Motor neuron (in vitro differentiated cells): ENCODE data around the gene ZFP36L2. TPM values are rescaled to one million over a fixed set of nuclear protein-coding genes. Genes with fewer than 3 reads are reported as not detected.

Source experiments
- ATAC-seq, 8 experiments: fragments of 200-7000 bp; cut with Tn5 transposase; replicated peaks in 6 of 8; 2 replicates each; pipeline ENCODE4 v1.8.0; 2021; ENCODE audit warnings: mild to moderate bottlenecking in 8 of 8, moderate library complexity in 8 of 8
- H3K27ac ChIP-seq, 2 donors: fragments of 250-450 bp; sonication (Bioruptor Pico); 2 replicates each; pipeline ENCODE4 v1.9.0; 2021; ENCODE audit warnings: antibody characterized with exemption in 2 of 2, mild to moderate bottlenecking in 2 of 2, moderate library complexity in 1 of 2
- H3K4me1 ChIP-seq, 2 donors: fragments of 250-450 bp; sonication (Bioruptor Pico); replicated peaks in 1 of 2; 2 replicates each; pipeline ENCODE4 v1.6.1; 2021; ENCODE audit warnings: antibody characterized with exemption in 2 of 2, mild to moderate bottlenecking in 2 of 2, moderate library complexity in 1 of 2
- H3K4me3 ChIP-seq, 5 donors: fragments of 250-450 bp; sonication (Bioruptor Pico); 2 replicates each; pipeline ENCODE4 v1.9.0; 2021; ENCODE audit warnings: antibody characterized with exemption in 5 of 5, mild to moderate bottlenecking in 5 of 5, moderate library complexity in 4 of 5
- WGBS, 10 experiments: fragments of 450-650 bp; shearing (Covaris generic); methylation state at CpG; one replicate each; pipeline ENCODE4 v1.0.0; 2022; 5-methylcytosine and 5-hydroxymethylcytosine counted together
- in situ Hi-C, 9 experiments: fragments of 400-800 bp; cut with MboI; loops; one replicate each; pipeline ENCODE4 v1.15.0; 2021; ENCODE audit warnings: low sequenced_read_pairs in 9 of 9, low pct_unique_long_range_greater_than_20kb in 2 of 9; ENCODE audit not compliant: unreplicated experiment in 9 of 9
- total RNA-seq, 8 experiments: library from RNA; unstranded; fragments of 300-600 nt; gene quantifications; 2 replicates each; pipeline versions ENCODE4 v1.2.3 to v1.2.4, GENCODE V29; 2022

Gene ZFP36L2
- total RNA-seq, 8 experiments from 2014 or later, result 2.9 to 27.3 (median 8.6) TPM

DNA sequence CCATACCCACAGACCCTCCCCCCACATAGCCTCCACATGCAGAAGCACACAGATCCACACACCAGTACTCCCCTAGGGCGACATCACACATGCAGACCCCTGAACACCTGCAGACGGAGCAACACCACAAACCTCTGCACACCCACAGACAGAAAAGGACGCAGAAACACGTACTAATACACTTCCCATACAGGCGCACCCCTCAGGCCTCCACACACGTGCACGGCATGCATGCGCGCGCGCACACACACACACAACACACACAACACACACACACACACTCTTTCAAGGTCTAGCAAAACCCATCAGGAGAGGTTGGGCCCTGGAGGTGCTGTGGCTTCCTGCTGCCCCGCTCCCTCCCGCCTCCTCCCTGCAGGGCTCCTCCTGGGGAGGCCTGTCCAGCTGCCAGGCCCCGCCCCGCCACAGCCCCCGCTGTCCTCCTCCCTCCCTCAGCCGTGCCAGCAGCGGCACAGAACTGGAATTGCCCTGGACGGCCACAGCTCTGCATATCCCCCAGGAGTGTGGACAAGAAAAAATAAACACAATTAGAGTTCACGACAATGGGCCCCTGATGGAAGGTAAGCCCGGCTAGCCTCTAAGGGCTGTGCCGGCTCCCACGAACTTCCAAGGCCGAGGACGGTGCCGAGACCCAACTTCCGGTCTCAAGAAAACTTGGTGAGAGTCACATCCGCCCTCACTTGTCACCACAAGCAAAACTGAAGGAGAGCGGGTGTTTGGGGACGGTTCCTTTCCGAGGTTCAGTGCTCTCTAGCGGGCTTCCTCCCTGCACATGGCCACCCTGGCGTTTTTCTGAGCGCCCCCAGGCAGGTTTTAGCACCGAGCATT lies 6.8 kb downstream of the ZFP36L2 start:
- H3K27ac ChIP-seq, result peak overlapping the region; percentile 36 to 82
- peak overlapping the region in 3 of 5 donors; percentile 14 to 77 (median 60) for H3K4me3 ChIP-seq
- WGBS, 10 experiments, result 0 to 47% (median 0%) methylated on average over 2 to 7 of the region's 35 CpGs; no CpG with 5 or more reads in 3 of the 10 experiments
- peaks cover 40 to 44% of the 10 kb centered on the region in 2 donors for H3K4me1 ChIP-seq
- in situ Hi-C loops, result loop anchor here in 3 of 9 experiments (10.0 to 25.0 kb wide), 3 partner anchors 245 to 375 kb away; no protein-coding TSS in a partner anchor
- ATAC-seq, result peak; percentile 39 to 58 (median 47)

DNA sequence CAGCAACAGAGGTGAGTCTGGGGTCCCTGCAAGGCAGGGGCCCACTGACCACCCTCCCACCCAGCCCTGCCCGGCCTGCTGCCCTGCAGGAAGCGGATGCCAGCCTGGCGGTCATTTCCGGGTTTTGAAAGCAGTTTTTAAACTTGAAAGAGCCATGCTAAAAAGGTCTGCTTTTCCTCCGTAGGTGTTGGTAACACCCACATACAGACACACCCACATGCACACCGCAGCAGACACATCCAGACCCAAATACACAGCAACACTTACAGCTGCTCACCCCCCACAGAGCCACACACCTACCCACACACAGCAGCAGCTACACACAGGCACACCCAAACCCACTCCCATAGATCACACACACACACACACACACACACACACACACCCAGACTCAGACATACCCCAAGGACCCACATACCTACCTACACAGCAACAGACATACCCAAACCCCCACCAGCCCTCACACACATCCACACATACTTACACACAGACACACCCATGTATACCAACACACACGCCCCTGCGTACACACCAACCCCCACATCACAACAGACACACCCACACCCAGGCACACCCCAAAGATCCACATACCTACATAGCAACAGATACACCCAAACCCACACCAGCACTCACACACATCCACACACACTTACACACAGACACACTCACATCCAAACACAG lies 7.6 kb downstream of the ZFP36L2 start:
- Histone ChIP-seq H3K4me1 (peaks cover 40 to 44% of the 10 kb centered on the region in 2 donors), H3K27ac (peak overlapping the region in 1 of 2 donors; percentile 82), H3K4me3 (peak overlapping the region in 1 of 5 donors; percentile 77)
- ATAC-seq, result peak in 3 of 8 experiments; percentile 0 to 10 (median 6)
- 10 to 74% (median 27%) methylated on average over 1 to 3 of the region's 8 CpGs; no CpG with 5 or more reads in 6 of the 10 experiments for WGBS, 10 experiments
- in situ Hi-C loops, result loop anchor here in 1 of 9 experiments (25.0 kb wide), 1 partner anchor 257 kb away; no protein-coding TSS in a partner anchor

DNA sequence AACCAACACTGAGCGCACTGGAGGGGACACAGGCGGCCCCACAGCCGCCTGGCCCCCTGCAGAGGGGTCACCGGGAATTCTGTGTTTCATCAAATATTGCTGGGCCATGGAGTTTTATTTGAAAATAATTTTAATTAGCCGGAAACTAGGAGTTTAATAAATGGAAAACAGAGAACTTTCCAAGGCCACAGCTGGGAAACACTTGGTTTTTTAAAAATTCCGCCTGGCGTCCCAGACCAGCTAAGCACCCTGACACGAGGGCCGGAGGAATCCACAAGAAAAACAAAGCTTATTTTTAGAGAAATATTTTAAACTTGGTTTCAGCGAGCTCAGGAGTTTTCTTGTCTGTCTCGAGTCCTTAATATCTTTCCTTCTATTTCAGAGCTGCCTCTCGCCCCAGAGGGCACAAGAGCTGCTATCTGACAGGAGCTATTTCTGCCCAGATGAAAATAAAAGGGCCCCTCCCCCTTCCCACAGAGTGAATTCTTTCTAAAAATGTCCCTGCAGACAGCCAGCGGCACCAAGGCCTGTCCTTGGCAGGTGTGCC lies 8.2 kb downstream of the ZFP36L2 start:
- 0 to 54% (median 33%) methylated on average over 1 to 9 of the region's 13 CpGs for WGBS, 10 experiments
- Histone ChIP-seq H3K4me3 (no peak overlapping the region), H3K4me1 (peaks cover 40 to 44% of the 10 kb centered on the region in 2 donors), H3K27ac (peak overlapping the region in 1 of 2 donors; percentile 69)
- ATAC-seq, result no peak
- in situ Hi-C loops, result loop anchor here in 1 of 9 experiments (25.0 kb wide), 1 partner anchor 256 kb away; no protein-coding TSS in a partner anchor

DNA sequence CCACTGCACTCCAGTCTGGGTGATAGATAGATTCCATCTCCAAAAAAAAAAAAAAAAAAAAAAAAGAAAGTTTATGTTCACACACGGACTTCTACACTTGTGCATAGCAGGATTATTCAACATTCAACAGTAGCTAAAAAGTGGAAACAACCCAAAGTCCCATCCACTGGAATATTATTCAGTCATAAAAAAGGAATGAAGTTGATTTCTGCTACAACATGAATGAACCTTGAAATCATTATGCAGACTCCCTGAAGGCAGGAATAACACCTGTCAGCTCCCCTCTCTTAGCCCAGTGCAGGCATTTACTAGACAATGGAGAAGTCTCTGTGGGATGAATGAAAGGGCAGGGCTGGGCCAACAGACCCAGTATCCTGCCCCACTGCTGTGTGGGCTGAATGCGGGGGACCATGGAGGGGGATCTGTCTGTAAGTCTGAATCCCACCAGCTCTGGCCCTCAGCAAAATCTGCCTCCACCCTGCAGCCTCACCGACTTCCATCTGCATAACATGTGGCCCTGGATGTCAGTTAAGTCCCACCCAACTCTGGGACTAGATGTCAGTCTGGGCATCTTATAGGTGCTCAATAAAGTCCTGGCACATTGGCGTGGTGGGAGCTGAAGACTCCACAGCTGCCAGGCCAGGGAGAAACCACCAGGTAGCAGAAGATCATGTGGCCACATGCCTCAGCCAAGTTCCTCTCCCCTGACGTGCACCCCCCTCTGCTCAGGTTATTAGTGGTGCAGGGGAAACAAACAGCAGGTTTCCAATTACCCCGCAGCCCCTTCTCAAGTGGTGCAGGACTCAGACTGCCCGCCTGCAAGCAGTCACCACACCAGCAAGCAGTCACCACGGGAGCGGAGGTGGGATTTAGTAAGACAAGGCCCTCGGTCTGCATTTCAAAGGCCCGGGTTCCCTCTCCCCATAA lies 8.9 kb downstream of the ZFP36L2 start:
- in situ Hi-C loops, result loop anchor here in 1 of 9 experiments (25.0 kb wide), 1 partner anchor 255 kb away; no protein-coding TSS in a partner anchor
- ATAC-seq, result no peak
- peaks cover 40 to 44% of the 10 kb centered on the region in 2 donors for H3K4me1 ChIP-seq
- H3K27ac ChIP-seq, result peak overlapping the region in 1 of 2 donors; percentile 69
- no peak overlapping the region for H3K4me3 ChIP-seq
- 29 to 100% (median 63%) methylated on average over 1 to 9 of the region's 11 CpGs; no CpG with 5 or more reads in 2 of the 10 experiments for WGBS, 10 experiments

DNA sequence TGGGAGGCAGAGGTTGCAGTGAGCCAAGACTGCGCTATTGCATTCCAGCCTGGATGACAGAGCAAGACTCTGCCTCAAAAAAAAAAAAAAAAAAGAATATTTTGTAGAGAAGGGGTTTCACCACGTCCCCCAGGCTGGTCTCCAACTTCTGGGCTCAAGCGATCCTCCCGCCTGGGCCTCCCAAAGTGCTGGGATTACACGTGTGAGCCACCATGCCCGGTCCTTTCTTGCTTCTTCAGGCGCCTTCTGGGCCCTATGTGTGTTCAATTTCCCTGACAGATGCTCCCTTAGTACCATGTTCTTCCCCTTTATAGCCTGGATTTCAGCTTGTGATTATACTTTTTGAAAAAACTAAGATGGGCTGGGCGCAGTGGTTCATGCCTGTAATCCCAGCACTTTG lies 9.8 kb downstream of the ZFP36L2 start:
- 77 to 100% (median 100%) methylated on average over 1 to 4 of the region's 8 CpGs; no CpG with 5 or more reads in 1 of the 10 experiments for WGBS, 10 experiments
- no peak overlapping the region for H3K27ac ChIP-seq

DNA sequence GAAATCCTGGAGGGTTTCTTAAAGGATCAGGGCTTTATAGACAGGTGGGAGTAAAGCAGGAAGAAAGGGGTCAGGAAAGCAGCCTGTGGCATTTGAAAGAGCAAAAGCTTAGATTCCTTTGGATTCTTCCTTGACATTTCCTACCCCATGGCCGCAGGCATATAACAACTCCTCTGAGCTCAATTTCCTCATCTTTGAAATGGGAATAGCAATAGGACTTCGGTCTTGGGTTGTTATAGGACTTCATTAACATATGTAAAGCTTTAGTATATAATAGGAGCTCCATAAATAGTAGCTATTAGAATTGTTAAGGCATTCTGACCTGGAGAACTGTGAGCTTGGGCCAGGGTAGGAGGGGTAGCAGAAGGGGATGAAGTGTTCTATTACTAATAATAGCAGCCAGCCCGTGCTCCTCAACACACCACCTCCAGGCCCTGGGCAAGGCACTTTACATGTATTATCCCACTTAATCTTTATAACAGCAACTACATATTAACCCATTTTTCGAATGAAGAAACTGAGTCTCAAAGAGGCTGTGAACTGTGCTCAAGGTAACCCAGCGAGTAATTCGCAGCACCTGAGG lies 10.6 kb downstream of the ZFP36L2 start:
- in situ Hi-C loops, result loop anchor here in 1 of 9 experiments (25.0 kb wide), 1 partner anchor 253 kb away; no protein-coding TSS in a partner anchor
- 14 to 100% (median 60%) methylated on average over 1 to 6 of the region's 6 CpGs; no CpG with 5 or more reads in 2 of the 10 experiments for WGBS, 10 experiments
- H3K4me1 ChIP-seq, result peaks cover 35 to 38% of the 10 kb centered on the region in 2 donors
- no peak for ATAC-seq
- H3K27ac ChIP-seq, result no peak overlapping the region
- no peak overlapping the region for H3K4me3 ChIP-seq

More for the DNA sequence above, 9.8 kb downstream of the ZFP36L2 start:
- in situ Hi-C loops, result loop anchor here in 1 of 9 experiments (25.0 kb wide), 1 partner anchor 254 kb away; no protein-coding TSS in a partner anchor
- no peak overlapping the region for H3K4me3 ChIP-seq
- ATAC-seq, result no peak
- peaks cover 40 to 41% of the 10 kb centered on the region in 2 donors for H3K4me1 ChIP-seq

DNA sequence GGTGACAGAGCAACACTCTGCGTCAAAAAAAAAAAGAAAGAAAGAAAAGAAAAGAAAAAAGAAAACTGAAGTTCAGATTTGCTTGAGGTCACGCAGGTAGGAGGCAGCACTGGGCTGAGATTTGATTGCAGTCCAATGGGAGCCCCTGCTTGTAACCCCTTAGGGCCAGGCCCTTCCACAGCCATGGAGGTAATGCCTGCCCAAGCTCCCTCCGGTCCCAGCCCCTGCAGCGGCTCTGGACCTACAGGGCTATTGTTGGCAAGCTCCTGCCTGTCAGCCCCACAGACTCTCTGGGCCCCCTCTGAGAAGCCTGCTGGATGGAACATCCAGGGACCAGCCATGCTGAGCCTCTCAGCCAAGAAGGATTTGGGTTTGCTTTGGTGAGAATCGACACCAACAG lies 12.2 kb downstream of the ZFP36L2 start:
- H3K27ac ChIP-seq, result no peak overlapping the region

DNA sequence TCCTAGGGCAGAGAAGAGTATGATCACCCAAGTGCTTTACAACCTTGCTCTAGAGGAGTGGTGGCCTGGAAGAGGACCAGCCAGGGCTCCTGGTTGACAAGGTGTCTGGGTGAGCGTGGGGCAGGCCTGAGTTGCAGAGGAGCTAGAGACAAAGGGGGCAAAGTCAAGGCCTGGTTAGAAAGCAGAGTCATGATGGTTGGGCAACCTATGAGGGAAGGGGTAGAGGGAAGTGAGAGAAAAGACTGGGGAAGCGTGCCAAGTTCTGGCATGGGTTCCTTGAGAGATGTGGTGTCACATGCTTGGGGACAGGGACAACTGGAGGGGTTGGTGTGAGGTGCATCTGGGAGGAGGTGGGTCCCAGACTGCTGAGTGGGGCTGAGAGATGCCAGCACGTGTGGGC lies 13.5 kb downstream of the ZFP36L2 start:
- Histone ChIP-seq H3K4me3 (no peak overlapping the region), H3K27ac (no peak overlapping the region), H3K4me1 (peaks cover 14 to 18% of the 10 kb centered on the region in 2 donors)
- 60 to 100% (median 100%) methylated on average over 1 to 2 of the region's 3 CpGs; no CpG with 5 or more reads in 4 of the 10 experiments for WGBS, 10 experiments
- ATAC-seq, result no peak
- in situ Hi-C loops, result loop anchor here in 1 of 9 experiments (25.0 kb wide), 1 partner anchor 251 kb away; no protein-coding TSS in a partner anchor

More for the DNA sequence above, 12.2 kb downstream of the ZFP36L2 start:
- Histone ChIP-seq H3K4me3 (no peak overlapping the region), H3K4me1 (peaks cover 27 to 31% of the 10 kb centered on the region in 2 donors)
- ATAC-seq, result no peak
- in situ Hi-C loops, result loop anchor here in 1 of 9 experiments (25.0 kb wide), 1 partner anchor 252 kb away; no protein-coding TSS in a partner anchor
- 40 to 100% (median 90%) methylated on average over 1 to 4 of the region's 5 CpGs; no CpG with 5 or more reads in 2 of the 10 experiments for WGBS, 10 experiments

DNA sequence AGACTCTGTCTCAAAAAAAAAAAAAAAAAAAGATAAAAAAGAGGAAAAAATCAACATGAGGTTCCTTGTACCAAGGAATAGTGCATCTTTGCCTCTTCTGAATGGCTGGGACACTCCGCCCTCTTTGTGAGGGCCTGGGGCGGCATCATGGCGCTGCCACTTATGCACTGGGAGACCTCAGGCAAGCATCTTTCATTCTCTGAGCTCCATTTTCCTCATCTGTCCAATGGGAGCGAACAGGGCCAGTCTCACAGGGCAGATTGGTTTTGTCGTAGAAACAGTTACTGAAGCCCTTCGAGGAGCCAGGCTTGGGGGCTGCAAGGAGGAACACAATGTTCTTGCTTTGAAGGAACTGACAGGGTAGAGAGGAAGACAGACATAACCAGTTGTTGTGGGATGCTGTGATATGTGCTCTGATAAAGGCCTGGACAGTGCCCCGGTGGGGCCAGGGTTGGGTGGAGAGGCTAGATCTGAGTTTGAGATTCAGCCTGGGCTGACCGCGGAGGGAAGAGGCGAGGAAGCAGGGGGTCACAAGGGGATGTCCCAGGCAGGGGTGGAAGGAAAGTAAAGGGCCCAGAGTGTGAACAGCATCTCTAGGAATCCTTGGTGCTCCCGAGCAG lies 14.1 kb downstream of the ZFP36L2 start:
- in situ Hi-C loops, result loop anchor here in 1 of 9 experiments (25.0 kb wide), 1 partner anchor 250 kb away; no protein-coding TSS in a partner anchor
- Histone ChIP-seq H3K4me3 (no peak overlapping the region), H3K27ac (no peak overlapping the region), H3K4me1 (peaks cover 10 to 12% of the 10 kb centered on the region in 2 donors)
- 80 to 100% (median 94%) methylated on average over 1 to 9 of the region's 11 CpGs for WGBS, 10 experiments
- no peak for ATAC-seq

DNA sequence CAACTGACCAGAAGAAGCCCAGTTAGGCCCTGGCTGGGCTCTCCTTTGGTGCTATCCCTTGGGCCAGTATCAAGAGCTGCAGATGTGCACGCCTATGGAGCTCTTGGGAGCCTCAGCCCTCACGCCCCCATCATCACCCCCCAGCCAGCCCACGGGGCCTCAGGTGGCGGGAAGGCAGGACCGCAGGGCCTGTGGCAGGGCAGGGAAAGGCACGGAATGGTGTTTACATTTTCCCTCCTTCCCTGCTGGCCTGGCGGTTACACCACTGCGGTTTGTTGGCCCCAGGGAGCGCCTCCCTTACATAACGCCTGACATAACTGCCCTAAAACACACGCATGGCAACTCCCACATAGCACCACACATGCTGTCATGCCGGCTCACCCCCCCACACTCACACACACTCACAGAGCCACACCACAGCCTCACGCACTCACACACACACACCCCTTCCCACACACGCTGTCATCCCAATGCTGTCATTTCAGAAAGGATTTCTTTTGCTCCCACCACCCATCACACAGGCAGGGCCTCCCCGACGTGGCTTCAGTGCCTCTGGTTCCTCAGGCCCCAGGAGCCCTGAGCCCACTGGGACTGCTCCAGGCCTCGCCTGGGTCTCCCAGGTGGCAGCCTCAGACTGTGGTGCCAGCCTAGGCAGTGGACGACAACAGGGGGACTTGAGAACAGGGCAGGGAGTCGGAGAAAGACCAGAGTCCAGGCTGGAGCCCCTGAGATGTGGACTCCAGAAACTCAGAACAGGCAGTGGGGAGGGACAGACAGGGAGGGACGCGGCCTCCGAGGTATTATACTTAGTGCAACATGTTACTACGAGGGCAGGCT lies 15.7 kb downstream of the ZFP36L2 start:
- peak; percentile 62 to 95 (median 94) for ATAC-seq
- Histone ChIP-seq H3K4me1 (peaks cover 10 to 12% of the 10 kb centered on the region in 2 donors), H3K4me3 (no peak overlapping the region), H3K27ac (peak overlapping the region; percentile 73 to 84)
- WGBS, 10 experiments, result 0 to 100% (median 87%) methylated on average over 1 to 4 of the region's 23 CpGs; no CpG with 5 or more reads in 6 of the 10 experiments
- in situ Hi-C loops, result loop anchor here in 1 of 9 experiments (25.0 kb wide), 1 partner anchor 248 kb away; no protein-coding TSS in a partner anchor
